HCT116 (cell line): ENCODE results near the gene LIN9.

Experiments
- POLR2AphosphoS5 ChIP-seq: IDR thresholded peaks from 2 replicates; pipeline ENCODE4 v1.6.1; 2011; ENCODE audit warnings: mild to moderate bottlenecking, low read depth, low read length, moderate library complexity
- TCF7L2 ChIP-seq: IDR thresholded peaks from 2 replicates; pipeline ENCODE4 v1.7.0; 2011; ENCODE audit warnings: borderline replicate concordance, inconsistent platforms; ENCODE audit not compliant: insufficient read depth, insufficient read length; ENCODE audit errors: extremely low read depth
- YY1 ChIP-seq: IDR thresholded peaks from 2 replicates; pipeline ENCODE4 v1.6.1; 2011; ENCODE audit warnings: low read length, low read depth, moderate library complexity, mild to moderate bottlenecking; ENCODE audit not compliant: insufficient replicate concordance; ENCODE audit errors: extremely low read depth
- TF ChIP-seq, protein P1 (sequence below), 3 experiments: fragments of 200-600 bp in 1 of 3; sonication (generic) in 1 of 3; IDR thresholded peaks in 2 of 3; conservative IDR thresholded peaks in 1 of 3; 2 replicates each; pipeline ENCODE4 v1.5.1; 2012 to 2017; ENCODE audit warnings: low read depth in 2 of 3, low read length in 2 of 3, antibody characterized with exemption in 1 of 3, borderline replicate concordance in 1 of 3, control low read depth in 1 of 3, mild to moderate bottlenecking in 1 of 3, mixed read lengths in 1 of 3, mixed run types in 1 of 3, moderate library complexity in 1 of 3; ENCODE audit not compliant: insufficient read depth in 1 of 3
- TF ChIP-seq, protein P2 (sequence below): IDR thresholded peaks from 2 replicates; pipeline ENCODE4 v1.6.1; 2012

DNA sequence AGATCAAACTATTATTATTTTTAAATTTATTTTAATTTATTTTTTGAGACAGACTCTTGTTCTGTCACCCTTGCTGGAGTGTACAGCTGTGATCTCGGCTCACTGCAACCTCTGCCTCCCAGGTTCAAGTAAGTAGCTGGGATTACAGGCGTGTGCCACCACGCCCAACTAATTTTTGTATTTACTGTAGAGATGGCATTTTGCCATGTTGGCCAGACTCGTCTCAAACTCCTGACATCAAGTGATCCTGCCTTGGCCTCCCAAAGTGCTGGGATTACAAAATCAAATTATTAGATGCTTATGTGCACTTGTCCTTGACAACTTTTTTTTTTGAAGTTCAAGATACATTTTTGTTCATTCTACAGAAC is 15.4 kb downstream of the LIN9 start:
- TF ChIP-seq, protein P1, sequence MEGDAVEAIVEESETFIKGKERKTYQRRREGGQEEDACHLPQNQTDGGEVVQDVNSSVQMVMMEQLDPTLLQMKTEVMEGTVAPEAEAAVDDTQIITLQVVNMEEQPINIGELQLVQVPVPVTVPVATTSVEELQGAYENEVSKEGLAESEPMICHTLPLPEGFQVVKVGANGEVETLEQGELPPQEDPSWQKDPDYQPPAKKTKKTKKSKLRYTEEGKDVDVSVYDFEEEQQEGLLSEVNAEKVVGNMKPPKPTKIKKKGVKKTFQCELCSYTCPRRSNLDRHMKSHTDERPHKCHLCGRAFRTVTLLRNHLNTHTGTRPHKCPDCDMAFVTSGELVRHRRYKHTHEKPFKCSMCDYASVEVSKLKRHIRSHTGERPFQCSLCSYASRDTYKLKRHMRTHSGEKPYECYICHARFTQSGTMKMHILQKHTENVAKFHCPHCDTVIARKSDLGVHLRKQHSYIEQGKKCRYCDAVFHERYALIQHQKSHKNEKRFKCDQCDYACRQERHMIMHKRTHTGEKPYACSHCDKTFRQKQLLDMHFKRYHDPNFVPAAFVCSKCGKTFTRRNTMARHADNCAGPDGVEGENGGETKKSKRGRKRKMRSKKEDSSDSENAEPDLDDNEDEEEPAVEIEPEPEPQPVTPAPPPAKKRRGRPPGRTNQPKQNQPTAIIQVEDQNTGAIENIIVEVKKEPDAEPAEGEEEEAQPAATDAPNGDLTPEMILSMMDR (IDR thresholded peaks at IDR 0.05 in 2 of 3, conservative IDR thresholded peaks at IDR 0.05 in 1 of 3; ENCODE audit: borderline replicate concordance in 1 of 3, insufficient read depth in 1 of 3, low read depth in 2 of 3, low read length in 2 of 3), result no peak
- TF ChIP-seq POLR2AphosphoS5 (no peak), TCF7L2 (no peak), YY1 (no peak)
- TF ChIP-seq, protein P2, sequence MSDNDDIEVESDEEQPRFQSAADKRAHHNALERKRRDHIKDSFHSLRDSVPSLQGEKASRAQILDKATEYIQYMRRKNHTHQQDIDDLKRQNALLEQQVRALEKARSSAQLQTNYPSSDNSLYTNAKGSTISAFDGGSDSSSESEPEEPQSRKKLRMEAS, result no peak
